ENCODE data around the gene SEPTIN11.
"Not testable (repeated sequence)": the region's sequence is repeated elsewhere in the genome, so short reads cannot be mapped to it uniquely, and the experiment has no call there.

SEPTIN11 gene

GRCh38 chr4:76952656-76953582 lies 3.4 kb downstream of the SEPTIN11 start:
- no peak for DNase-seq

- DNase-seq: no peak
Observed at GRCh38 chr4:76953956-76954355, 4.4 kb downstream of the SEPTIN11 start.

- no peak for DNase-seq
Observed at GRCh38 chr4:76954489-76954888, 4.9 kb downstream of the SEPTIN11 start.

GRCh38 chr4:76955182-76955581 lies 5.6 kb downstream of the SEPTIN11 start:
- DNase-seq: no peak

GRCh38 chr4:76957004-76957738 lies 7.6 kb downstream of the SEPTIN11 start:
- no peak for DNase-seq

GRCh38 chr4:76958891-76959290 lies 9.3 kb downstream of the SEPTIN11 start:
- no peak for DNase-seq

GRCh38 chr4:76960014-76960413 lies 10.5 kb downstream of the SEPTIN11 start:
- no peak for DNase-seq

GRCh38 chr4:76962406-76963130 lies 13.0 kb downstream of the SEPTIN11 start:
- no peak for DNase-seq

GRCh38 chr4:76963131-76963750 lies 13.7 kb downstream of the SEPTIN11 start:
- DNase-seq: no peak

GRCh38 chr4:76963927-76964326 lies 14.4 kb downstream of the SEPTIN11 start:
- not testable (repeated sequence) for DNase-seq

GRCh38 chr4:76964769-76965168 lies 15.2 kb downstream of the SEPTIN11 start:
- no peak for DNase-seq

GRCh38 chr4:76965866-76966579 lies 16.5 kb downstream of the SEPTIN11 start:
- no peak for DNase-seq

- DNase-seq: no peak
Observed at GRCh38 chr4:76968937-76969336, 19.4 kb downstream of the SEPTIN11 start.

GRCh38 chr4:76969495-76969894 lies 19.9 kb downstream of the SEPTIN11 start:
- no peak for DNase-seq

- DNase-seq: no peak
Observed at GRCh38 chr4:76969941-76970529, 20.5 kb downstream of the SEPTIN11 start.

GRCh38 chr4:76972306-76972705 lies 22.8 kb downstream of the SEPTIN11 start:
- DNase-seq: no peak

GRCh38 chr4:76974150-76974549 lies 24.6 kb downstream of the SEPTIN11 start:
- DNase-seq: no peak

- DNase-seq: no peak
Observed at GRCh38 chr4:76977113-76977512, 27.6 kb downstream of the SEPTIN11 start.

- no peak for DNase-seq
Observed at GRCh38 chr4:76977736-76978350, 28.3 kb downstream of the SEPTIN11 start.

GRCh38 chr4:76979236-76979635 lies 29.7 kb downstream of the SEPTIN11 start:
- no peak for DNase-seq

GRCh38 chr4:76980261-76980660 lies 30.7 kb downstream of the SEPTIN11 start:
- DNase-seq: no peak

All from NCI-H1436 treated with DMSO at 0.1 percent for 48 hours (cell line).